ENCODE measurements around the gene TYK2. TPM values are rescaled to one million over a fixed set of nuclear protein-coding genes. Genes with fewer than 3 reads are reported as not detected.
"Not testable (repeated sequence)": the region's sequence is repeated elsewhere in the genome, so short reads cannot be mapped to it uniquely, and the experiment has no call there.

The TYK2 gene
- total RNA-seq, 1 donor from 2014 or later, result 56.0 TPM

- ATAC-seq; intact Hi-C loops (cut with micrococcal nuclease); DNase-seq: not testable (repeated sequence)
Observed at GRCh38 chr19:10411224-10411623, 30.9 kb upstream of the TYK2 start.

GRCh38 chr19:10408511-10409283, 28.3 kb upstream of the TYK2 start:
- ATAC-seq (peak; percentile 12), DNase-seq (peak; percentile 70)
- intact Hi-C loops (cut with micrococcal nuclease), result no loop called here

- DNase-seq (no peak), ATAC-seq (no peak)
- intact Hi-C loops (cut with micrococcal nuclease), result no loop called here
Observed at GRCh38 chr19:10407096-10407495, 26.7 kb upstream of the TYK2 start.

- ATAC-seq (no peak), DNase-seq (no peak)
- intact Hi-C loops (cut with micrococcal nuclease), result no loop called here
Observed at GRCh38 chr19:10406191-10406590, 25.8 kb upstream of the TYK2 start.

- intact Hi-C loops (cut with micrococcal nuclease), result no loop called here
- no peak for ATAC-seq
- DNase-seq, result no peak
Observed at GRCh38 chr19:10404888-10405820, 24.8 kb upstream of the TYK2 start.

GRCh38 chr19:10403137-10404021, 23.0 kb upstream of the TYK2 start, which contains the start of gene CDC37:
Gene CDC37 (minus strand): TSS chr19:10403542. CDS start chr19:10403479, 63 bp downstream.
- intact Hi-C loops (cut with micrococcal nuclease), result no loop called here
- ATAC-seq, result peak; percentile 94
- DNase-seq, result peak; percentile 98

GRCh38 chr19:10402441-10403038, 22.2 kb upstream of the TYK2 start:
- DNase-seq, result no peak
- ATAC-seq, result no peak
- intact Hi-C loops (cut with micrococcal nuclease), result no loop called here

- DNase-seq, result peak; percentile 85
- intact Hi-C loops (cut with micrococcal nuclease), result no loop called here
- ATAC-seq, result peak; percentile 44
Observed at GRCh38 chr19:10399878-10400277, 19.5 kb upstream of the TYK2 start.

GRCh38 chr19:10399340-10399739, 19.0 kb upstream of the TYK2 start:
- intact Hi-C loops (cut with micrococcal nuclease); ATAC-seq; DNase-seq: not testable (repeated sequence)

GRCh38 chr19:10398819-10399218, 18.4 kb upstream of the TYK2 start:
- no peak for ATAC-seq
- DNase-seq, result no peak
- intact Hi-C loops (cut with micrococcal nuclease), result no loop called here

- intact Hi-C loops (cut with micrococcal nuclease), result no loop called here
- DNase-seq, result no peak
- ATAC-seq, result no peak
Observed at GRCh38 chr19:10395917-10396316, 15.5 kb upstream of the TYK2 start.

- DNase-seq (no peak), ATAC-seq (no peak)
- intact Hi-C loops (cut with micrococcal nuclease), result no loop called here
Observed at GRCh38 chr19:10395436-10395835, 15.1 kb upstream of the TYK2 start.

- DNase-seq, result no peak
- ATAC-seq, result no peak
- intact Hi-C loops (cut with micrococcal nuclease), result no loop called here
Observed at GRCh38 chr19:10395003-10395402, 14.6 kb upstream of the TYK2 start.

GRCh38 chr19:10393137-10393536, 12.8 kb upstream of the TYK2 start:
- DNase-seq (no peak), ATAC-seq (no peak)
- intact Hi-C loops (cut with micrococcal nuclease), result no loop called here

GRCh38 chr19:10392120-10392519, 11.7 kb upstream of the TYK2 start:
- intact Hi-C loops (cut with micrococcal nuclease), result no loop called here
- no peak for ATAC-seq
- DNase-seq, result no peak

- peak; percentile 71 for DNase-seq
- intact Hi-C loops (cut with micrococcal nuclease), result no loop called here
- peak; percentile 65 for ATAC-seq
Observed at GRCh38 chr19:10390652-10391286, 10.4 kb upstream of the TYK2 start.

GRCh38 chr19:10389863-10390262, 9.5 kb upstream of the TYK2 start:
- ATAC-seq, result peak; percentile 33
- intact Hi-C loops (cut with micrococcal nuclease), result loop anchor here (5.0 kb wide), 1 partner anchor 123 kb away; no protein-coding TSS in a partner anchor

GRCh38 chr19:10388957-10389356, 8.6 kb upstream of the TYK2 start:
- ATAC-seq (peak; percentile 74), DNase-seq (peak; percentile 93)
- intact Hi-C loops (cut with micrococcal nuclease), result loop anchor here (5.0 kb wide), 1 partner anchor 122 kb away; no protein-coding TSS in a partner anchor

More at GRCh38 chr19:10389863-10390262, 9.5 kb upstream of the TYK2 start:
- no peak for DNase-seq
